ENCODE data around the gene CHRNA3.
A peak's percentile ranks its signal among the peaks of the same experiment; 100 is the strongest.

The CHRNA3 gene

DNA sequence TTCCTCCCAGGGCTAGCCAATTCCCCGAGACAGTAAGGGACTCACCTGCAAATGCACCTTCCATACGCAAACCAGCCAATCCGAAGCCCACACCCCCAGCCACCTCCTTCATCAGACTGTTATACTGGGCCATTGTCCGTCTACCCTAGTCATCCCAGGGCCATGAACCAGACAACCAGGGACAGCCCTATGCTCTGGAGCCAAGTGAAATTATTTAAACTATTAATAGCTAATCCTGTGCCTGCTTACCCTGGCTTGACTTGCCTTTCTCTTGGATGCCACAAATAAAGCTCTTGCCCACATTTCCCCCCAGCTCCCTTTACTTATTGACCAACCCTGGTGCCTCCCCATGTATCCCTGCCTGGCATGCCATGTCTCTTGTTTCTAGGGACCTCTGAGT lies 24.2 kb upstream of the CHRNA3 start:
- TF ChIP-seq, protein P1, sequence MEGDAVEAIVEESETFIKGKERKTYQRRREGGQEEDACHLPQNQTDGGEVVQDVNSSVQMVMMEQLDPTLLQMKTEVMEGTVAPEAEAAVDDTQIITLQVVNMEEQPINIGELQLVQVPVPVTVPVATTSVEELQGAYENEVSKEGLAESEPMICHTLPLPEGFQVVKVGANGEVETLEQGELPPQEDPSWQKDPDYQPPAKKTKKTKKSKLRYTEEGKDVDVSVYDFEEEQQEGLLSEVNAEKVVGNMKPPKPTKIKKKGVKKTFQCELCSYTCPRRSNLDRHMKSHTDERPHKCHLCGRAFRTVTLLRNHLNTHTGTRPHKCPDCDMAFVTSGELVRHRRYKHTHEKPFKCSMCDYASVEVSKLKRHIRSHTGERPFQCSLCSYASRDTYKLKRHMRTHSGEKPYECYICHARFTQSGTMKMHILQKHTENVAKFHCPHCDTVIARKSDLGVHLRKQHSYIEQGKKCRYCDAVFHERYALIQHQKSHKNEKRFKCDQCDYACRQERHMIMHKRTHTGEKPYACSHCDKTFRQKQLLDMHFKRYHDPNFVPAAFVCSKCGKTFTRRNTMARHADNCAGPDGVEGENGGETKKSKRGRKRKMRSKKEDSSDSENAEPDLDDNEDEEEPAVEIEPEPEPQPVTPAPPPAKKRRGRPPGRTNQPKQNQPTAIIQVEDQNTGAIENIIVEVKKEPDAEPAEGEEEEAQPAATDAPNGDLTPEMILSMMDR (IDR thresholded peaks at IDR 0.05; ENCODE audit: low read depth, low read length, missing control alignments), result no peak
- DNase-seq (ENCODE audit: extremely low read depth, low read depth), result no peak

DNA sequence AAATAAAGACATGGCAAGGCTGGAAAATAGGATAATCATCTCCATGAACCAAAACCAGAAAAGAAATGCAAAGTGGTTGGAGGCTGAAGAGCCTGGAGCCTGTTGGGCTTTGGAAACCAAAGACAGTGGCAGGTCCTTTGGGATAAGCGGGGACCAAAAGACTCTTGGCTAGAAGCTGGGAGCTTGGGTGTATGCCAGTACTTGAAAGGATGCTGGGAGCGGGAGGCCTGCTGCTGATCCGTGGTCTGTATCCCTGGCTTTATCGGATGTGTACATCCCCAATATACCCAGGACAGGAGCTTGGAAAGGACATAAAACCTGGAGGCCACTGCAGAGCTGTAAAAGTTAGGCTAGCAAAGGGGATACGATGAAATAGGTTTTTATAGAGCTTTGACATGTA lies 21.5 kb upstream of the CHRNA3 start:
- H3K4me3 ChIP-seq (replicated peaks; ENCODE audit: low read depth, low read length), result no peak overlapping the region

More for the DNA sequence above, 24.2 kb upstream of the CHRNA3 start:
- H3K4me3 ChIP-seq (replicated peaks; ENCODE audit: low read depth, low read length), result no peak overlapping the region

DNA sequence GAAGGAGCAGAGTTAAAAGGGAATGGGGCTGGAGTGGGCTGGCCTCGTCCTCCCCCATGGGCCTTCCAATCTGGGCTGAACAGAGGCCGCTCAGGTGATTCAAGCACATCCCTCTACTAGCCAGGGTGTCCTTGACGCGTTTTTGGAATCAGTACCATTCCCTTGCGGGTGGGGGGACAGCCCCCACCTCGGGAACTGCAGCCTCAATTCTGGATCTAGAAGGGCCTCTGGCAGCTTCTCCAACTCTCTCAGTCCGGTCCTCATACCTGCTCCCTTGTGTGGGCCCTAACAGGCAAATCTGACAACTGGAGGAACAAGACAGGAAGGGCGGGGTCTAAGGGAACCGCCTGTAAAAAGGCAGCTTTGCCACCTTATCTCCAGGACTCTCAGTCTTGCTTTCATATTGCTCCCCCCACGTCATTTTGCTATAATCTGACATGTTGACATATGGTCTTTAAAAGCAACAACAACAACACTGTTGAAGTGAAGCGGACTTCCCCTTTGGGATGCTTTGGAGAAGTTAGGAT lies 21.0 kb upstream of the CHRNA3 start:
- H3K4me3 ChIP-seq (replicated peaks; ENCODE audit: low read depth, low read length), result no peak overlapping the region
- no peak for DNase-seq (ENCODE audit: extremely low read depth, low read depth)
- TF ChIP-seq, protein P1 (IDR thresholded peaks at IDR 0.05; ENCODE audit: low read depth, low read length, missing control alignments), result no peak

More for the DNA sequence above, 21.5 kb upstream of the CHRNA3 start:
- TF ChIP-seq, protein P1 (IDR thresholded peaks at IDR 0.05; ENCODE audit: low read depth, low read length, missing control alignments), result no peak
- DNase-seq (ENCODE audit: extremely low read depth, low read depth), result no peak

DNA sequence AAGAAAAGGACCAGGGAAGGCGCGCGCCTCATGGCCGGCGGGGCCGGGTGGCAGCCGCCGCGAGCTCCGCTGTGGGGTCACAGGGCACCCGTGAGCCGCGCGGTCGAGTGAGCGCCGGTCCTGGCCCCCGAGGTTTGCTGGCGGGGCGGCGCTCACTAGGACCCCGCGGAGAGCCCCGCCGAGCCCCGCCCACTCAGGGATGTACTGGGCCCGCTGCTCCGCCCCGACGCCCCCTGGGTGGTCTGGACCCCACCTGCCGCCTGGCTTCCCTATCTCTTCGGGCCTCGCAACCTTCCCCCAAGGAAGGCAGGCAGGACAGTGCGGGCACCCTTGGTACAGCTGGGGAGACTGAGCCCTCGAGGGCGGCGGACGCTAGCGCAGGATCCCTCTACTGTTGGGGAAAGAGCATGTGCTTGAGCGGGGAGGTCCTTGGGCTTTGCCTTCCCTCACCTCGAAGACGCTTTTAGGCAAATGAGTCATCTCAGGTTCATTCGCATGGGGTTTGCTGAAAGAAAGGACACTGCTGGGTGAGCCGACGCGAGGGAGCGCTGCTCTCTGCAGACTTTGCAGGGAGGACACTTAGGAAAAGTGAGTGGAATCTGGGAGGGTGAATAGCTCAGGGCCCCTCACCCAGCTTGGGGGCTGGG lies 20.4 kb upstream of the CHRNA3 start, which contains the start of gene CHRNB4:
TSS of gene CHRNB4 (minus strand) at position 109 of the 647 bp plus-strand sequence. CDS start at position 32, 77 bp downstream.
- no peak for DNase-seq (ENCODE audit: extremely low read depth, low read depth)
- H3K4me3 ChIP-seq (replicated peaks; ENCODE audit: low read depth, low read length), result peak within 1 kb of the TSS; percentile 32
- TF ChIP-seq, protein P1 (IDR thresholded peaks at IDR 0.05; ENCODE audit: low read depth, low read length, missing control alignments), result no peak

DNA sequence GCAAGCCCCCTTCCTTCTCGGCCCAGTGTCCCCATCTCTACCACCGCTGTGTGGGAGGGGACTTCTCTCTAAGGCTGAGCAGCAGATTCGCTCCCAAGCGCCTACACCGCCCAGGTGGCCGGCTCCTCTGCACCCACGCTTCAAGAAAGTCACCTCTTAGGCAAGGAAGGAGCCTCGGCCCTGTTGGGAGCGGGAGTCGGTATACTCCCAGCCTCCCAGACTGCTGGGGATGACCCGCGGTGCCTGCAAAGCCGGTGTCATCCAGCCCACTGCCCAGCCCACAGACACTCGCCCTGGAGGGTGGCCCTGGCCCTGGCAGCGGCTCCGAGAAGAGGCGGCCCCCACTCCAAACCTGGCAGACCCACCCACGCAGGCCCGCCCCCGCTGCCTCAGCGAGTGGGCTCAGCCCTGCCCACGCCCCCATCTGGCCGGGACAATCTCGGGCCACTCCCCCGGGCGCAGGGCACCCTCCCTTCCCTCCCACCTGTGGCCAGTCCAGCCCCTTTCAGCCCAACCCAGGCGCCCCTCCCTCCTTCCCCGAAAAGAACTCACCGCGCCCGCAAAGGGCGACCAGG lies 19.8 kb upstream of the CHRNA3 start:
- TF ChIP-seq, protein P1 (IDR thresholded peaks at IDR 0.05; ENCODE audit: low read depth, low read length, missing control alignments), result no peak
- no peak for DNase-seq (ENCODE audit: extremely low read depth, low read depth)
- peak overlapping the region; percentile 32 for H3K4me3 ChIP-seq (replicated peaks; ENCODE audit: low read depth, low read length)

DNA sequence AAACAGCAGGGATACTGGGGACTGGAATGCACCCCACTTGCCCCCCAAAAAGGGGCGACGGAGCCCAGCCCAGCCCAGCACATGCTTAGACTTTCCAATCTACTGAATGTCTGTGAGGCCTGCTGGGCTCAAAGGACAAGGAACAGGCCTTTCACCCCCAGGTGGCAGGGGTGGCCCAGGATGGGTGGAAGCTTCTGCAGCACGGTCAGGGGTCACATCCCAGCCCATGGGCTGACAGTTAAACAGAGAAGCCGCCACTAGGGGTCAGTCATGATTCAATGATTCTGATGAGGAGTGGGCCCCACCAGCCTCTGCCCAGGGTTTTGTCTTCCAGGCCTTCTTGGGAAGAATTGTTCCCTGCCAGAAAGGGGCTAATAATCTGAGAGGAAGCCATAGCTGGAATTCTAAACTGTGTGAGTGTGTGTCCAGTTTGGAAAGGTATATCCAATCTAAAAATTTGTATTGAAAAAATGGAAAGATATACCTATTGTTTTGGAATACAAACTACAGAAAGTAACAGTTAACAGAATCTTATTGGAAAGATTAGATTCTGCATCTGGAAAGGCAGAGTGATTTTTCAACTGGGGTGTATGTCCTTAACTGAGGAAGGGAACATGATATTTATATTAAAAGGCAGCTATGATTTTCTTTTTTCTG lies 18.0 kb upstream of the CHRNA3 start:
- DNase-seq (ENCODE audit: extremely low read depth, low read depth), result no peak
- TF ChIP-seq, protein P1 (IDR thresholded peaks at IDR 0.05; ENCODE audit: low read depth, low read length, missing control alignments), result peak; percentile 62
- no peak overlapping the region for H3K4me3 ChIP-seq (replicated peaks; ENCODE audit: low read depth, low read length)
